ENCODE data around the gene KCNAB2.

KCNAB2 gene

GRCh38 chr1:6033986-6034749 is 11.5 kb upstream of the KCNAB2 start:
- peak; percentile 45 to 55 for DNase-seq

- no peak for DNase-seq
Measured at GRCh38 chr1:6034750-6035096, 11.0 kb upstream of the KCNAB2 start.

GRCh38 chr1:6035303-6035702 is 10.4 kb upstream of the KCNAB2 start:
- no peak for DNase-seq

- no peak for DNase-seq
Measured at GRCh38 chr1:6035719-6036118, 10.0 kb upstream of the KCNAB2 start.

DNA sequence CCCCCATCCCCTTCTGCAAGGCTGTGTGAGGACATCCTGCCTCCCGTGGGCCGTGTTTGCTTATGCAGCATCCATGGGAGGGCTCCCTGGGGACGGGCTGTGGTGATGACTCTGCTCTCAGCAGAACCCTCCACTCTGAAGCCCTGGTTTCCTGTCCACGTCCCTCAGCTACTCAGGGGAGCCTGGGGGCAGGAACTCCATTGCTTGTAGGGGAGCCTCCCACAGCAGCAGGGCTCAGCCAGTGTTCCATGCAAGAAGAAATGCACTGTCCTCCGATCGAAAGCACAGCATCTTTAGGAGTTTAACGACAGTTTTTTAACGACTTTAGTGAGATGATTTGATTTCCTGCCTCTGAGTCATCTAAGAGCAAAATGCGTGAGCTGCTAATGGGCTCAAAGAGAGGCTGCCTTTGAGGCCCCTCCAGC is 8.3 kb upstream of the KCNAB2 start:
- no peak for DNase-seq

DNA sequence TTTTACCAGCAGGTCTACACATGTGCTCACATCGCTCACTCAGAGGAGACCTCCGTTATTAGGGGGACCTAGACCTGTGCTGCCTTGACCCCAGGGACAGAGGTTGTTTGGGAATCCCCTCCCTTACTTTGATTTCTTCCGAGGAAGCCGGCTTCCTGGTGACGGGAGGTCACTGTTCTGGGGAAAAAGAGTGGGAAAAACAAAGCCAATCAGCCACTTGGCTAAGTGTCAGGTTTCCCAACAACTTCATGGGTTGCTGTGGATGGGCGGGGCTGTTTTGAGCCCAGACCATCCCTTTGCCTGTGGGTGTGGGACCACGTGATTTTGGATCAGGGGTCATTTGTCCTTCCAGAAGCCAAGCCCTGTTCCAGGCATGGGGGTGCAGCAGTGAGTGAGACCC is 7.1 kb upstream of the KCNAB2 start:
- DNase-seq, result no peak

DNA sequence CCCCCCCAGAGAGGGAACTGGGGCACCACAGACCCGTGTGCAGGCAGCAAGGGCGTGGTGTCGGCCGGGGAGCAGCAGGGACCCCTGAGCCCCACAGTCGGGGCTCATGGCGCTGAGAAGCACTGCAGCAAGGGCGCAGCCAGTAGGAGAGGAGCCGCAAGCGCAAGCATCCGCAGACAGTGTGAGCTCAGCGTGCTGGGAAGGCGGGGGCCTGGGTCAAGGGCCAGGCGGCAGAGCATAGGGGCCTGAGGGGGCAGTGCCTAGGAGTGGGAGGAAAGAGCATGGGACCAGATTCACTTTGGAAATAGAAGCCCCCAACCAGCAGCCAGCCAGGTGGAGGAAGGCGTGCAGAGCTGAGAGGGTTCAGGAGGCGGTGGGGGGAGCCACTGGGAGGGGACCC is 6.7 kb upstream of the KCNAB2 start:
- DNase-seq, result no peak

- DNase-seq, result no peak
Measured at GRCh38 chr1:6040444-6040843, 5.2 kb upstream of the KCNAB2 start.

- no peak for DNase-seq
Measured at GRCh38 chr1:6040861-6041415, 4.8 kb upstream of the KCNAB2 start.

DNA sequence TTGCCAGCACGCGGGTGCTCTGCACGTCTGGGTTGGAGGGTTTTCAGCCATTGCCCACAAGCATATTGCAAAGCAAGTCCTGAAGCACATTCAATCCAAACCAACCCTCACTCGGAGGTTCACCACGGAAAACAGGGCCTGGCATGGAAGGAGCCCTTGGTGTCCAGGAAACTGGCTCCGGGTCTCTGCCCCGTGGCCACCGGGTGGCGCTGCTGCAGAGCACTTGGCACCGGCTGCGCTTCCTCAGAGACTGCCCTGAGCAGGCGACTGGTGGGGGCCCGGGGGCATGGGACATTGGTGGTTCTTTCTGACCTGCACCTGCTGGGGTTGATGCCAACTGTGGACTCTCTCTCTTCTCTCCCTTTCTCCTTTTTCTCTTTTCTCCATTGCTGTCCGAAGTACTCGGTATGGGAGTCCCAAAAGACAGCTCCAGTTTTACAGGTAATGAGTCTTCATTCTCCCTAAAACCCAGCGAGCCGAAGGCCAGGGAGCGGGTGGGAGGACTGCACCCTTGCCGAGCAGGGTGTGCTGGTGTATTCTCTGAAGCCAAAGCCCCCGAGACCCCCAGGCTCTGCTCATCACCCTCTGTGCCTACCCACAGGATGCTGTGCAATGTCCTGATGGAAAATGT is 4.1 kb upstream of the KCNAB2 start:
- DNase-seq, result peak in 1 of 2 experiments; percentile 13

GRCh38 chr1:6043561-6043960 is 2.1 kb upstream of the KCNAB2 start:
- no peak for DNase-seq

GRCh38 chr1:6044481-6045109 is 1.1 kb upstream of the KCNAB2 start:
- no peak for DNase-seq

GRCh38 chr1:6045110-6045502 is 582 bp upstream of the KCNAB2 start:
- no peak for DNase-seq

DNA sequence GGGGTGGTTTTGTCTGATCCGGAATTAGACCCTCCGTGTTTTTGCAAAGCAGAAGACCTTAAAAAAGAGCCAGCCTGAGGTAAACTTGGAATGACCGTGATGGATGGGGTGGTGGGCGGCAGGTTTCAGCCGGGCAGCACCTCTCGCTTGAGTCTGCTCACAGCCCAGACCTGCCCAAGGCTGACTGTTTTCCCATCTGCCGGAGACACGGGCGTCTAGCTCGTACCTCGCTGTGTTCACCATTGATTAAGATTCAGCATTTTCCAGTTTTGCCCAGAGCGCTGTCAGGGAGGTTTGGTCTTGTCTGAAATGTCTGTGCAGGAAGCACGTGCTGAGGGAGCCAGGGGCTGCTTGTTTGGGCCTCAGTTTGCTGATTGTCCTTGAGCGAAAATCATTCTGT is 591 bp downstream of the KCNAB2 start:
- DNase-seq, result no peak

GRCh38 chr1:6048179-6048867 is 2.6 kb downstream of the KCNAB2 start:
- DNase-seq, result peak in 1 of 2 experiments; percentile 28

DNA sequence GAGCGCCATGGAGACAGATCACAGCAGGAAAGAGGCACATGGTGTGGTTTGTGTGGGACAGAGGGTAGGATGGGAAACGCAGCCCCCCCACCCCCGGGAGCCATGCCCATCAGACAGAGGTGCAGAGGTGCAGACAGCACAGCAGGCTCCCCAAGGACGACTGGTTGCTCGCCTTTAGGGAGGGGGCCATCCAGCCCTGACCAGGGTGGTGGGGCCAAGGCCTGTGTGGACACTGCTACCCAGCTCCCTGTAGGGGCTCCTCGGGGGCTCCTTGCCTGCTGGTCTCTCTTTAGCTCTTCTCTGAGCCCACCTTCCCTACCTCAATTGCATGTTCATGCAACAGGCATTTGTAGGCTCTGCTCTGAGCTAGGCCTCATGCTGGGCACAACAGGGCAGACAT is 3.7 kb downstream of the KCNAB2 start:
- DNase-seq, result no peak

DNA sequence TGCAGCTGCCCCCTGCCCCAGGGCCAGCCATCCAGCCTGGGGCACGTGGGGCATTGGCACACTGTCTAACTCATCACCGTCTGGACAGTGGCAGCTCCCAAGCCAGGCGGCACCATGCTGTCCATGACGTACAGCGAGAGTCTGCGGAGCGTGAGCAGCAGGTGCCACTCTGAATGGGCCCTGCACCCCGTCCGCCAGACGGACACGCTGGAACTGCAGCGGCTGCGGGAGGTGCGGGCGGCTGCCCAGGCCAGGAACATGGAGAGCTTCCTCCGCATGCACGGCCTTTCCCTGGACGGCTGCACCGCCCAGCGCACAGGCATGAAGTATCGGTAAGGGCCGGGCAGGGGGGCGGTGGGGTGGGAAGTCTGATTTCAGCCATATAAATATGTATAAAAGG is 5.7 kb downstream of the KCNAB2 start:
- DNase-seq, result no peak

- peak; percentile 26 to 41 for DNase-seq
Measured at GRCh38 chr1:6052543-6053205, 7.0 kb downstream of the KCNAB2 start.

DNA sequence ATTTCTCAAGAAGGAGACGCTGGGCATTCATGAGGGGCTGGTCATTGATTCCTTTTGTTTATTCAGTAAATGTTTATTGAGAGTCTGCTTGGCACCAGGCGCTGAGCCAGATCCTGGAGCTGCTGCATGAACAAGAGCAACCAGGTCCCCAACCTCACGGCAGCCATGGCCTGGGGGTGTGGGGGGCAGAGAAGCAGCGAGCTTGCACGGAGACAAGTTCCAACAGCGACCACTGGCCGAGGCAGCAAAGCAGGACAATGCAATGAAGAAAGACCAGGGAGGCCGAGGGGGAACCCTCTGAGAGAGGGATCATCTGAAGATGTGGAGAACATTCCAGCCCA is 7.5 kb downstream of the KCNAB2 start:
- no peak for DNase-seq

GRCh38 chr1:6054596-6054995 is 8.9 kb downstream of the KCNAB2 start:
- DNase-seq, result no peak

GRCh38 chr1:6056572-6056948 is 10.9 kb downstream of the KCNAB2 start:
- DNase-seq, result no peak

- DNase-seq, result no peak
Measured at GRCh38 chr1:6057170-6057845, 11.6 kb downstream of the KCNAB2 start.

Data from SHP77 (cell line).